B cell (primary cell): ENCODE results near the gene ANKRD10.

Experiments used
- EZH2 ChIP-seq: IDR thresholded peaks from 2 replicates; pipeline ENCODE4 v1.6.1; 2012; ENCODE audit warnings: borderline replicate concordance, low read depth, mild to moderate bottlenecking, moderate library complexity, low read length; ENCODE audit not compliant: insufficient read depth, poor library complexity, severe bottlenecking
- TF ChIP-seq, protein P1 (sequence below): fragments of 200-600 bp; IDR thresholded peaks from one replicate; pipeline ENCODE4 v1.8.0; 2022; ENCODE audit warnings: antibody characterized with exemption, mild to moderate bottlenecking

DNA sequence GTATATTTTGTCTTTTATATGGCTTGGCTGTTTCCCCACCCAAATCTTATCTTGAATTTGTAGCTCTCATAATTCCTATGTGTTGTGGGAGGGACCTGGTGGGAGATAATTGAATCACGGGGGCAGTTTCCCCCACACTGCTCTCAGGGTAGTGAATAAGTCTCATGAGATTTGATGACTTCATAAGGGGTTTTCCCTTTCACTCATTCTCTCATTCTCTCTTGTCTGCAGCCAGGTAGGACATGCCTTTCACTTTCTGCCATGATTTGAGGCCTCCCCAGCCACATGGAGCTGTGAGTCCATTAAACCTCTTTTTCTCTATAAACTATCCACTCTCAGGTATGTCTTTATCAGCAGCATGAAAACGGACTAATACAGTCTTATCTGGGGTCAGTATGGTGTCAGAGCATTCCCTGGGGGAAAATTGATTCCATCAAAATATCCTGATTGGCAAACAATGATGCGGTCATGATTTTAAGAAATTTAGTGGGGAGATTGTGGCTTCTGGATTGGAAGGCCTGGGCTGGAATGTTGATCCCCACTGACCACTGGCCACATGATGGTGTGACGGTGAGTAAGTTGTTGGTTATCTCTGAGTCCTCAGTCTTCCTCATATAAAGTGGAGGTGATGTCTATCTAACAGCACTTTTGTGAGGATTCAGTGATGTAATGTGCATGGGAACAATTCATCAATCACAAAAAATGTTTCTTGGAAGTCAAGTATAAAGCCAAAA, 27.5 kb upstream of the ANKRD10 start:
- TF ChIP-seq, protein P1, sequence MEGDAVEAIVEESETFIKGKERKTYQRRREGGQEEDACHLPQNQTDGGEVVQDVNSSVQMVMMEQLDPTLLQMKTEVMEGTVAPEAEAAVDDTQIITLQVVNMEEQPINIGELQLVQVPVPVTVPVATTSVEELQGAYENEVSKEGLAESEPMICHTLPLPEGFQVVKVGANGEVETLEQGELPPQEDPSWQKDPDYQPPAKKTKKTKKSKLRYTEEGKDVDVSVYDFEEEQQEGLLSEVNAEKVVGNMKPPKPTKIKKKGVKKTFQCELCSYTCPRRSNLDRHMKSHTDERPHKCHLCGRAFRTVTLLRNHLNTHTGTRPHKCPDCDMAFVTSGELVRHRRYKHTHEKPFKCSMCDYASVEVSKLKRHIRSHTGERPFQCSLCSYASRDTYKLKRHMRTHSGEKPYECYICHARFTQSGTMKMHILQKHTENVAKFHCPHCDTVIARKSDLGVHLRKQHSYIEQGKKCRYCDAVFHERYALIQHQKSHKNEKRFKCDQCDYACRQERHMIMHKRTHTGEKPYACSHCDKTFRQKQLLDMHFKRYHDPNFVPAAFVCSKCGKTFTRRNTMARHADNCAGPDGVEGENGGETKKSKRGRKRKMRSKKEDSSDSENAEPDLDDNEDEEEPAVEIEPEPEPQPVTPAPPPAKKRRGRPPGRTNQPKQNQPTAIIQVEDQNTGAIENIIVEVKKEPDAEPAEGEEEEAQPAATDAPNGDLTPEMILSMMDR: no peak
- no peak for TF ChIP-seq EZH2
